ENCODE measurements around the gene ZNF536.

GRCh38 chr19:30430206-30430734 is 58.1 kb downstream of the ZNF536 start:
- TF ChIP-seq USF2 (IDR thresholded peaks at IDR 0.05; ENCODE audit: low read depth, low read length): no peak
- no peak for TF ChIP-seq ELK1 (IDR thresholded peaks at IDR 0.05; ENCODE audit: borderline replicate concordance, low read depth, low read length)
- TF ChIP-seq CTCF (conservative IDR thresholded peaks at IDR 0.05; ENCODE audit: low read depth, low read length): no peak
- no peak for TF ChIP-seq POLR2A (IDR thresholded peaks at IDR 0.05; ENCODE audit: low read depth, low read length)

All from IMR-90 (cell line).